AG09309 (cell line): ENCODE data around the gene RALA.

Experiments
- DNase-seq: peaks from one replicate; pipeline ENCODE4 v3.0.0-alpha.2; 2010; ENCODE audit warnings: low read depth
- H3K4me3 ChIP-seq: 2 replicates; pipeline ENCODE4 v1.5.1; 2011; ENCODE audit warnings: mild to moderate bottlenecking, low read depth, low read length, moderate library complexity; ENCODE audit not compliant: control insufficient read depth
- CTCF ChIP-seq: IDR thresholded peaks from 2 replicates; pipeline ENCODE4 v1.5.1; 2011; ENCODE audit warnings: mild to moderate bottlenecking, low read depth, low read length, inconsistent platforms; ENCODE audit not compliant: insufficient read depth, control insufficient read depth; ENCODE audit errors: missing control alignments

The RALA gene

GRCh38 chr7:39603924-39604323, 19.4 kb upstream of the RALA start:
- no peak overlapping the region for H3K4me3 ChIP-seq
- no peak for TF ChIP-seq CTCF
- DNase-seq: no peak

- DNase-seq: no peak
- no peak overlapping the region for H3K4me3 ChIP-seq
- TF ChIP-seq CTCF: no peak
Observed at GRCh38 chr7:39605087-39605486, 18.3 kb upstream of the RALA start.

- no peak for DNase-seq
- no peak for TF ChIP-seq CTCF
Observed at GRCh38 chr7:39606352-39606751, 17.0 kb upstream of the RALA start.

GRCh38 chr7:39606941-39607340, 16.4 kb upstream of the RALA start:
- H3K4me3 ChIP-seq: no peak overlapping the region
- no peak for DNase-seq
- no peak for TF ChIP-seq CTCF

More at GRCh38 chr7:39606352-39606751, 17.0 kb upstream of the RALA start:
- no peak overlapping the region for H3K4me3 ChIP-seq

- H3K4me3 ChIP-seq: no peak overlapping the region
- no peak for TF ChIP-seq CTCF
- no peak for DNase-seq
Observed at GRCh38 chr7:39607865-39608264, 15.5 kb upstream of the RALA start.

- TF ChIP-seq CTCF: no peak
- no peak for DNase-seq
- no peak overlapping the region for H3K4me3 ChIP-seq
Observed at GRCh38 chr7:39608278-39608677, 15.1 kb upstream of the RALA start.
